Breast epithelium (tissue), 3 donors: Measurements from ENCODE around the gene STK17A.

Source experiments
- CTCF ChIP-seq, 3 donors: fragments of 450-650 bp; IDR thresholded peaks; one replicate each; pipeline ENCODE4 v1.5.1; 2016 to 2017; ENCODE audit warnings: antibody characterized with exemption in 3 of 3, mild to moderate bottlenecking in 3 of 3, moderate library complexity in 3 of 3
- POLR2A ChIP-seq: fragments of 450-650 bp; IDR thresholded peaks from one replicate; pipeline ENCODE4 v1.6.1; 2016; ENCODE audit warnings: antibody characterized with exemption, mild to moderate bottlenecking, moderate library complexity

- no peak for TF ChIP-seq POLR2A
- no peak for TF ChIP-seq CTCF (IDR thresholded peaks at IDR 0.05)
Measured at GRCh38 chr7:43650457-43651052, 67.6 kb downstream of the STK17A start.
